Activated T-cell treated with anti-CD3 and anti-CD28 coated beads, Interleukin-2, amount 50 U/mL, for 4 hours (primary cell): ENCODE data around the gene MTRFR. TPM values are rescaled to one million over a fixed set of nuclear protein-coding genes. Genes with fewer than 3 reads are reported as not detected.
"Not testable (repeated sequence)": the region's sequence is repeated elsewhere in the genome, so short reads cannot be mapped to it uniquely, and the experiment has no call there.

Experiments
- ATAC-seq, 2 donors: fragments of 200-7000 bp; cut with Tn5 transposase; one replicate each; pipeline ENCODE4 v1.10.0; 2021
- DNase-seq: peaks from one replicate; pipeline ENCODE4 v3.0.0-alpha.2; 2020
- H3K27me3 Mint-ChIP-seq: one replicate; pipeline ENCODE4 v1.8.0; 2021; ENCODE audit warnings: low read depth, mixed read lengths
- H3K36me3 Mint-ChIP-seq: one replicate; pipeline ENCODE4 v1.8.0; 2022; ENCODE audit warnings: mixed read lengths; ENCODE audit not compliant: insufficient read depth
- H3K4me1 Mint-ChIP-seq: one replicate; pipeline ENCODE4 v1.8.0; 2021; ENCODE audit warnings: low read depth, mixed read lengths
- H3K4me3 Mint-ChIP-seq: one replicate; pipeline ENCODE4 v1.8.0; 2021; ENCODE audit warnings: mild to moderate bottlenecking, moderate library complexity, mixed read lengths
- H3K9me3 Mint-ChIP-seq: one replicate; pipeline ENCODE4 v1.8.0; 2021; ENCODE audit warnings: mixed read lengths
- total RNA-seq, 3 donors: library from RNA; stranded (reverse); gene quantifications; one replicate each; pipeline ENCODE4 v1.2.1, GENCODE V29; 2021

MTRFR gene
- 10 to 100 TPM; 16.7 to 17.7 (median 17.4) TPM for total RNA-seq

- Mint-ChIP-seq H3K27me3 (no peaks in the 10 kb centered on the region), H3K36me3 (peaks cover 10% of the 10 kb centered on the region), H3K9me3 (no peaks in the 10 kb centered on the region), H3K4me3 (peak within 1 kb of the TSS; percentile 99), H3K4me1 (peaks cover 70% of the 10 kb centered on the region)
- ATAC-seq (peak; percentile 92 to 93), DNase-seq (peak; percentile 97)
Measured at GRCh38 chr12:123232807-123233504, at the start of gene MTRFR, which contains the start of gene MPHOSPH9. TSS of gene MTRFR (plus strand) at chr12:123233436. CDS start at chr12:123253675, 20,239 bp downstream. TSS of gene MPHOSPH9 (minus strand) at chr12:123233141. CDS start at chr12:123230364, 2,777 bp downstream.

GRCh38 chr12:123187637-123188036, 45.6 kb upstream of the MTRFR start:
- H3K4me3 Mint-ChIP-seq: no peak overlapping the region
- H3K36me3 Mint-ChIP-seq: peaks cover 30% of the 10 kb centered on the region
- no peak for ATAC-seq
- DNase-seq: no peak
- H3K9me3 Mint-ChIP-seq: no peaks in the 10 kb centered on the region
- H3K27me3 Mint-ChIP-seq: no peaks in the 10 kb centered on the region
- no peaks in the 10 kb centered on the region for H3K4me1 Mint-ChIP-seq

- DNase-seq (no peak), ATAC-seq (no peak)
- Mint-ChIP-seq H3K4me1 (peaks cover 13% of the 10 kb centered on the region), H3K9me3 (no peaks in the 10 kb centered on the region), H3K36me3 (peaks cover 28% of the 10 kb centered on the region), H3K27me3 (no peaks in the 10 kb centered on the region), H3K4me3 (no peak overlapping the region)
Measured at GRCh38 chr12:123199936-123200335, 33.3 kb upstream of the MTRFR start.

GRCh38 chr12:123200414-123200813, 32.8 kb upstream of the MTRFR start:
- Mint-ChIP-seq H3K4me3 (no peak overlapping the region), H3K4me1 (peaks cover 13% of the 10 kb centered on the region), H3K36me3 (peaks cover 28% of the 10 kb centered on the region), H3K27me3 (no peaks in the 10 kb centered on the region), H3K9me3 (no peaks in the 10 kb centered on the region)
- DNase-seq (no peak), ATAC-seq (peak; percentile 73 to 75)

GRCh38 chr12:123206794-123207193, 26.4 kb upstream of the MTRFR start:
- ATAC-seq, H3K9me3 Mint-ChIP-seq, H3K4me1 Mint-ChIP-seq, H3K4me3 Mint-ChIP-seq, H3K27me3 Mint-ChIP-seq, DNase-seq: not testable (repeated sequence)
- H3K36me3 Mint-ChIP-seq: peaks cover 25% of the 10 kb centered on the region

GRCh38 chr12:123207815-123208214, 25.4 kb upstream of the MTRFR start:
- DNase-seq, ATAC-seq, H3K27me3 Mint-ChIP-seq, H3K4me1 Mint-ChIP-seq, H3K9me3 Mint-ChIP-seq, H3K4me3 Mint-ChIP-seq: not testable (repeated sequence)
- H3K36me3 Mint-ChIP-seq: peaks cover 18% of the 10 kb centered on the region

GRCh38 chr12:123223241-123223668, 10.0 kb upstream of the MTRFR start:
- DNase-seq: peak; percentile 45
- H3K4me3 Mint-ChIP-seq: peak overlapping the region; percentile 58
- H3K27me3 Mint-ChIP-seq: no peaks in the 10 kb centered on the region
- H3K9me3 Mint-ChIP-seq: no peaks in the 10 kb centered on the region
- peaks cover 14% of the 10 kb centered on the region for H3K36me3 Mint-ChIP-seq
- ATAC-seq: peak; percentile 97 to 98
- peaks cover 27% of the 10 kb centered on the region for H3K4me1 Mint-ChIP-seq

- no peaks in the 10 kb centered on the region for H3K9me3 Mint-ChIP-seq
- H3K4me3 Mint-ChIP-seq: no peak overlapping the region
- peaks cover 18% of the 10 kb centered on the region for H3K36me3 Mint-ChIP-seq
- DNase-seq (no peak), ATAC-seq (no peak)
- no peaks in the 10 kb centered on the region for H3K27me3 Mint-ChIP-seq
- H3K4me1 Mint-ChIP-seq: peaks cover 48% of the 10 kb centered on the region
Measured at GRCh38 chr12:123225443-123225842, 7.8 kb upstream of the MTRFR start.

GRCh38 chr12:123227581-123228258, 5.5 kb upstream of the MTRFR start:
- Mint-ChIP-seq H3K27me3 (no peaks in the 10 kb centered on the region), H3K36me3 (peaks cover 8% of the 10 kb centered on the region), H3K4me1 (peaks cover 60% of the 10 kb centered on the region), H3K4me3 (no peak overlapping the region), H3K9me3 (no peaks in the 10 kb centered on the region)
- ATAC-seq (no peak), DNase-seq (no peak)

- no peaks in the 10 kb centered on the region for H3K9me3 Mint-ChIP-seq
- H3K27me3 Mint-ChIP-seq: no peaks in the 10 kb centered on the region
- peak overlapping the region; percentile 66 for H3K4me3 Mint-ChIP-seq
- DNase-seq (no peak), ATAC-seq (no peak)
- H3K4me1 Mint-ChIP-seq: peaks cover 57% of the 10 kb centered on the region
- peaks cover 10% of the 10 kb centered on the region for H3K36me3 Mint-ChIP-seq
Measured at GRCh38 chr12:123229051-123229450, 4.2 kb upstream of the MTRFR start.

- no peak for ATAC-seq
- peaks cover 66% of the 10 kb centered on the region for H3K4me1 Mint-ChIP-seq
Measured at GRCh38 chr12:123231931-123232330, 1.3 kb upstream of the MTRFR start.

GRCh38 chr12:123232472-123232806, 797 bp upstream of the MTRFR start:
- peaks cover 11% of the 10 kb centered on the region for H3K36me3 Mint-ChIP-seq
- peak overlapping the region; percentile 99 for H3K4me3 Mint-ChIP-seq
- no peaks in the 10 kb centered on the region for H3K9me3 Mint-ChIP-seq
- peaks cover 70% of the 10 kb centered on the region for H3K4me1 Mint-ChIP-seq
- ATAC-seq (no peak), DNase-seq (no peak)
- H3K27me3 Mint-ChIP-seq: no peaks in the 10 kb centered on the region

More at GRCh38 chr12:123231931-123232330, 1.3 kb upstream of the MTRFR start:
- peaks cover 13% of the 10 kb centered on the region for H3K36me3 Mint-ChIP-seq
- H3K27me3 Mint-ChIP-seq: no peaks in the 10 kb centered on the region
- DNase-seq: no peak
- H3K4me3 Mint-ChIP-seq: peak overlapping the region; percentile 99
- H3K9me3 Mint-ChIP-seq: no peaks in the 10 kb centered on the region

- H3K4me1 Mint-ChIP-seq: peaks cover 71% of the 10 kb centered on the region
- DNase-seq (no peak), ATAC-seq (peak; percentile 12 to 20)
- peaks cover 8% of the 10 kb centered on the region for H3K36me3 Mint-ChIP-seq
- no peaks in the 10 kb centered on the region for H3K9me3 Mint-ChIP-seq
- no peaks in the 10 kb centered on the region for H3K27me3 Mint-ChIP-seq
- peak overlapping the region; percentile 99 for H3K4me3 Mint-ChIP-seq
Measured at GRCh38 chr12:123233505-123234308, 471 bp downstream of the MTRFR start.

GRCh38 chr12:123237646-123238329, 4.6 kb downstream of the MTRFR start:
- H3K4me1 Mint-ChIP-seq: peaks cover 57% of the 10 kb centered on the region

More at GRCh38 chr12:123237646-123238329, 4.6 kb downstream of the MTRFR start:
- DNase-seq: peak; percentile 72
- Mint-ChIP-seq H3K4me3 (peak overlapping the region; percentile 10), H3K36me3 (peaks cover 12% of the 10 kb centered on the region), H3K9me3 (no peaks in the 10 kb centered on the region), H3K27me3 (no peaks in the 10 kb centered on the region)
- ATAC-seq: peak in 1 of 2 donors; percentile 9
